Cerebellar cortex (tissue), 1 donor: ENCODE measurements around the gene CDC34.

Experiments
- DNase-seq: peaks from one replicate; pipeline ENCODE4 v3.0.0-alpha.2; 2015; ENCODE audit warnings: low spot score

Gene CDC34

GRCh38 chr19:542173-542866, 10.8 kb downstream of the CDC34 start:
- DNase-seq = no peak

GRCh38 chr19:543910-544608, 12.5 kb downstream of the CDC34 start, which contains the start of gene GZMM:
Gene GZMM, plus strand, starts transcription at chr19:544053. Its CDS starts 19 bp downstream, at chr19:544072.
- no peak for DNase-seq

- DNase-seq = no peak
Observed at GRCh38 chr19:547117-547516, 15.6 kb downstream of the CDC34 start.

- DNase-seq = no peak
Observed at GRCh38 chr19:547836-548720, 16.5 kb downstream of the CDC34 start.

GRCh38 chr19:548886-549830, 17.6 kb downstream of the CDC34 start:
- DNase-seq = no peak

- DNase-seq = no peak
Observed at GRCh38 chr19:554817-555216, 23.3 kb downstream of the CDC34 start.

GRCh38 chr19:555474-555808, 23.9 kb downstream of the CDC34 start:
- no peak for DNase-seq

- no peak for DNase-seq
Observed at GRCh38 chr19:556611-557382, 25.2 kb downstream of the CDC34 start.

GRCh38 chr19:558770-559439, 27.3 kb downstream of the CDC34 start:
- DNase-seq = no peak

GRCh38 chr19:560121-560520, 28.6 kb downstream of the CDC34 start:
- no peak for DNase-seq

- no peak for DNase-seq
Observed at GRCh38 chr19:566403-566802, 34.8 kb downstream of the CDC34 start.

- DNase-seq = no peak
Observed at GRCh38 chr19:566844-567243, 35.3 kb downstream of the CDC34 start.

GRCh38 chr19:567296-567900, 35.8 kb downstream of the CDC34 start:
- no peak for DNase-seq

GRCh38 chr19:570251-570686, 38.7 kb downstream of the CDC34 start:
- no peak for DNase-seq

- DNase-seq = peak; percentile 64
Observed at GRCh38 chr19:570937-571565, 39.5 kb downstream of the CDC34 start.

- DNase-seq = peak; percentile 77
Observed at GRCh38 chr19:571566-571974, 40.0 kb downstream of the CDC34 start.

- peak; percentile 96 for DNase-seq
Observed at GRCh38 chr19:572140-572742, 40.7 kb downstream of the CDC34 start, which contains the start of gene BSG. Gene BSG, plus strand, starts transcription at chr19:572596. Its CDS starts 39 bp downstream, at chr19:572635.

GRCh38 chr19:572743-573518, 41.4 kb downstream of the CDC34 start:
- no peak for DNase-seq
